ENCODE measurements around the gene SLIT1.

SLIT1 gene

DNA sequence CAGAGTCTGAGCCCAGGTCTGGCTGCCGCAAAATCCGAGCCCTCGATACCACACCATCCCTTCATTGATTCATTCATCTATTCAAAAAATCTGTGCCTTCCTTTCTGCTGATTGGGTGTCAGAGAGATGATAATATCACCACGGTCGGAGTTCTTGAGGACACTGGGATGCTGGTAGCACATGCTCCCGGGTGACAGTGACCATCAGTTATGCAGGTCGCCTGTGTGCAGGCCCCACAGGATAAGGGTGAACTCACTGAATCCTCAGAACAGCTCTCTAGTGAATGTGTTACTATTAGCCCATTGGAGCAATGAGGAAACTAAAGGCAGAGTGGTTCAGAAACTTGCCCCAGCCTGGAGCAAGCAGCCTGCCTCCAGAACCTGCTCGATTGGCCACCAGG, 145.1 kb downstream of the SLIT1 start:
- TF ChIP-seq, protein P1, sequence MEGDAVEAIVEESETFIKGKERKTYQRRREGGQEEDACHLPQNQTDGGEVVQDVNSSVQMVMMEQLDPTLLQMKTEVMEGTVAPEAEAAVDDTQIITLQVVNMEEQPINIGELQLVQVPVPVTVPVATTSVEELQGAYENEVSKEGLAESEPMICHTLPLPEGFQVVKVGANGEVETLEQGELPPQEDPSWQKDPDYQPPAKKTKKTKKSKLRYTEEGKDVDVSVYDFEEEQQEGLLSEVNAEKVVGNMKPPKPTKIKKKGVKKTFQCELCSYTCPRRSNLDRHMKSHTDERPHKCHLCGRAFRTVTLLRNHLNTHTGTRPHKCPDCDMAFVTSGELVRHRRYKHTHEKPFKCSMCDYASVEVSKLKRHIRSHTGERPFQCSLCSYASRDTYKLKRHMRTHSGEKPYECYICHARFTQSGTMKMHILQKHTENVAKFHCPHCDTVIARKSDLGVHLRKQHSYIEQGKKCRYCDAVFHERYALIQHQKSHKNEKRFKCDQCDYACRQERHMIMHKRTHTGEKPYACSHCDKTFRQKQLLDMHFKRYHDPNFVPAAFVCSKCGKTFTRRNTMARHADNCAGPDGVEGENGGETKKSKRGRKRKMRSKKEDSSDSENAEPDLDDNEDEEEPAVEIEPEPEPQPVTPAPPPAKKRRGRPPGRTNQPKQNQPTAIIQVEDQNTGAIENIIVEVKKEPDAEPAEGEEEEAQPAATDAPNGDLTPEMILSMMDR (IDR thresholded peaks at IDR 0.05; ENCODE audit: low read depth, low read length), result no peak
- no peak overlapping the region for H3K4me3 ChIP-seq (replicated peaks in 1 of 2; ENCODE audit: low read depth in 2 of 2, low read length in 2 of 2)
- DNase-seq (ENCODE audit: low read depth in 2 of 2), result no peak

GRCh38 chr10:97040248-97040584, 145.5 kb downstream of the SLIT1 start:
- TF ChIP-seq, protein P1 (IDR thresholded peaks at IDR 0.05; ENCODE audit: low read depth, low read length), result no peak
- DNase-seq (ENCODE audit: low read depth in 2 of 2), result no peak
- no peak overlapping the region for H3K4me3 ChIP-seq (replicated peaks in 1 of 2; ENCODE audit: low read depth in 2 of 2, low read length in 2 of 2)

DNA sequence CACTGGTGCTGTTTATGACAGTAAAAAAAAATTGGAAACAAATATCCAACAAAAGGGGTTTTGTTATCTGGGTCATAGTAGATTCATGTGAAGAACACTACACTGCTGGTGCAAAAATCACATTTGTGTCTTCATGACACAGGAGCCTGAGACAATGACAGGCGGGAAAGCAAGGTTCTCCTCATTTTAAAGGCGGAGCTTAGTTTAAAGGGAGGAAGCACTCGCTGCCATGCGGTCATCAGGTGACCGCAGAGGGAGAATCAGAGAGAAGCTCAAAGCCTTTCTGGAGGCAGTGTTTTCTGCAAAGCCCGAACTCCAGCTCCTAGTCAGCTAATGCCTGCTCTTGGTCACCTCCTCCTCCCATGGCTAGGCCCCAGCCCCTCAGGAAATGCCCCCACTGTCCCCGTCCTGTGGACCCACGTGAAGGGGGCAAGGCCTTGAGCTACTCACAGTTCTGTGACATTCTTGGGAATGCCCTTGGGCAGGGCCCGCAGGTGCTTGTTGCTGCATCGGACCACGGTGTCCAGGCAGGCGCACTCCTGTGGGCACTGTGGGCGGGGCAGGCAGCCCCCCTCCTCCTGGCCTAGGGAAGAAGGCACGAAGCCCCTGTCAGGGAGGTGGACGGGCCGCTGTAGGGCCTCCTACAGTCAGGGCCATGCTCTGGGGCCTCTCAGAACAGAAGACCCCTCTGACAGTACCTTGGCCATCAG, 146.1 kb downstream of the SLIT1 start:
- TF ChIP-seq, protein P1 (IDR thresholded peaks at IDR 0.05; ENCODE audit: low read depth, low read length), result no peak
- H3K4me3 ChIP-seq (replicated peaks in 1 of 2; ENCODE audit: low read depth in 2 of 2, low read length in 2 of 2), result no peak overlapping the region
- DNase-seq (ENCODE audit: low read depth in 2 of 2), result no peak

- no peak overlapping the region for H3K4me3 ChIP-seq (replicated peaks in 1 of 2; ENCODE audit: low read depth in 2 of 2, low read length in 2 of 2)
- DNase-seq (ENCODE audit: low read depth in 2 of 2), result no peak
- TF ChIP-seq, protein P1 (IDR thresholded peaks at IDR 0.05; ENCODE audit: low read depth, low read length), result no peak
These were observed 147.1 kb downstream of the SLIT1 start for GRCh38 chr10:97038688-97039087.

GRCh38 chr10:97037365-97038361, 148.1 kb downstream of the SLIT1 start:
- H3K4me3 ChIP-seq (replicated peaks in 1 of 2; ENCODE audit: low read depth in 2 of 2, low read length in 2 of 2), result peak overlapping the region; percentile 33 to 43
- TF ChIP-seq, protein P1 (IDR thresholded peaks at IDR 0.05; ENCODE audit: low read depth, low read length), result peak; percentile 90
- DNase-seq (ENCODE audit: low read depth in 2 of 2), result peak; percentile 80 to 81

DNA sequence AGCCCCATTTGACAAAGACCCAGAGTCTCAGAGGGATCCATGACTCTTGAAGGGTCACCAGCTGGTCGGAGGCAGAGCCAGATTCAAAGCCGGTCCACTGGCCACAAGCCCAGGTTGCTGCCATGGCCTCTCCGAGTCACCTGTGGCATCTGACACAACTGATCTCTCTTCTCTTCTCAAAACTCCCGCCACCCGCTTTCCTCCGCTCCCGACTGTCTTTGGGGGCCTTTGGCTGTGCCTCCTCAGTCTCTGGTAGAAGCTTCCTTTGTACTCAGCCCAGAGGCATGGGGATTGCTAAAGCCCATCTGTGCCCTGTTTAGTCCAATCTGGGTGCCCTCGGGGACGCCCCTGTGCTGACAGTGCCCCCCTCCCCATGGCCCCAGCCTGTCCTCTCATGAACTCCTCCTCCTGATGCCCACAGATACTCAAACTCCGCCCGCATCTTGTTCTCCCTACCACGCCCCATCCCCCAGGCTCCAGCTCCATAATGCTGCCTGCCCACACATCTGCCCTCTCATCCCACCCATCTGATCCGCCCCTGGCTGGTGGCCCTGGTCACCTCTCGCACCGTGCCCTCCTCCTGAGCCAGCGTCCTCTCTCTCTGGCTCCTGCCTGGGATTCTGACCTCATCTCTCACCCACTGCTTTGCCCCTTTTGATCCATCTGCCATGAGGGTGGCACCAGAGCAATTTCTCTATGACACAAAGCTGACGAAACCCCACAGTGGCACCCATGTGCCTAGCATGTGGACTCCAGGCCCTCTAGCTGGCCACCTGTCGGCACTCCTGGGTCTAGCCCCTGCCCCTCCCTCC, 150.6 kb downstream of the SLIT1 start:
- DNase-seq (ENCODE audit: low read depth in 2 of 2), result no peak
- H3K4me3 ChIP-seq (replicated peaks in 1 of 2; ENCODE audit: low read depth in 2 of 2, low read length in 2 of 2), result no peak overlapping the region
- TF ChIP-seq, protein P1 (IDR thresholded peaks at IDR 0.05; ENCODE audit: low read depth, low read length), result no peak
